GM23248 (cell line): Measurements from ENCODE around the gene NT5DC3.

Source experiments
- EZH2 ChIP-seq: fragments of 200-600 bp; sonication (generic); IDR thresholded peaks from 2 replicates; pipeline ENCODE4 v1.6.1; 2018; ENCODE audit warnings: antibody characterized with exemption, mild to moderate bottlenecking; ENCODE audit not compliant: insufficient read depth, poor library complexity, severe bottlenecking
- EZH2phosphoT487 ChIP-seq: fragments of 200-600 bp; sonication (generic); IDR thresholded peaks from 2 replicates; pipeline ENCODE4 v1.6.1; 2018; ENCODE audit warnings: antibody characterized with exemption, moderate library complexity, mild to moderate bottlenecking, low read depth; ENCODE audit not compliant: insufficient read depth

- TF ChIP-seq EZH2 (no peak), EZH2phosphoT487 (no peak)
These were observed 27.2 kb upstream of the NT5DC3 start for GRCh38 chr12:103868215-103868614.
